ENCODE data around the gene HOXA6. TPM values are rescaled to one million over a fixed set of nuclear protein-coding genes. Genes with fewer than 3 reads are reported as not detected.
A peak's percentile ranks its signal among the peaks of the same experiment; 100 is the strongest.

The HOXA6 gene
- total and polyA plus RNA-seq, 2 experiments from 2014 or later = not detected

DNA sequence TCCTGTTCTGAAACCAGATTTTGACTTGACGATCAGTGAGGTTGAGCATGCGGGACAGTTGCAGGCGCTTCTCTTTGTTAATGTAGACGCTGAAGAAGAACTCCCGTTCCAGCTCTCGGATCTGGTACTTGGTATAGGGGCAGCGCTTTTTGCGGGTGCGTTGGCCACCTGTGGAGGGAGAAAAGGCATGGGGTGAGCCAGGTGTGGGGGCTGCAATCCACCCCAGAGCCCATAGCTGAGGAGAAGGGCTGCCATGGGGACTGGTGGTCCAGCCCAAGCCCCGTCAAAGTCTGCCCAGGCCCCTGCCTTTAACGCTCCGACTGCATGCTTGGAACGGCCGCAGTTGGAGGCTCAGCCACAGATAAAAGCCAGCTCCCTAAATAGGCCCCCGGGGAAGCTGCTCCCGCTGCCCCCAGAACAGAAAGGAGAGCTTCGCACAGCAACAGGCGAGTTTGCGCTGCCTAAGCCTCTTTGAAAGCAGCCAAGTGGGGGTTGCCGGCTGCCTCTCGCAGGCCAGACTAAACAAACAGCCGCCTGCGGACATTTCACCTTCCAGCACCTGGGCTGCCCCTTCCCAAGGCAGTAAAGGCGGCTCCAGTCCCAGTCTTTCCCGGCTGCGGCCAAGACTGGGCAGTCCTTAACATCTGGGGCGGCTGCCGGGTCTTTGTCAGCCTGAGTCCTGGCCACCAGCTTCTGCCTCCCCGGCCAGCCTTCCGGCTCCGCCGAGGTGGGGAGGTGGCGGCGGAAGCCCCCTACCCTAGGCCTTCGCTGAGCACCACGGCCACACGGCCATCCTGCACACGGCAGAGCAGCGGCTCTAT lies 35.5 kb upstream of the HOXA6 start:
- Mint-ChIP-seq H3K27ac (no peak overlapping the region), H3K9me3 (peaks cover 7% of the 10 kb centered on the region; the same call in 2 of the 3 replicates), H3K4me3 (no peak overlapping the region), H3K4me1 (peaks cover 39% of the 10 kb centered on the region), H3K36me3 (ENCODE audit: low read depth) (no peaks in the 10 kb centered on the region), H3K27me3 (ENCODE audit: insufficient read depth, low read depth, poor library complexity) (peaks cover 100% of the 10 kb centered on the region)
- Histone ChIP-seq H4K20me1 (replicated peaks; ENCODE audit: insufficient read depth) (peaks cover 63% of the 10 kb centered on the region), H3K4me2 (peak overlapping the region; percentile 72), H3K9me2 (ENCODE audit: insufficient read depth) (no peaks in the 10 kb centered on the region), H3K79me2 (replicated peaks; ENCODE audit: insufficient read depth) (no peaks in the 10 kb centered on the region), H3K27ac (ENCODE audit: low read depth) (no peak overlapping the region), H3F3A (replicated peaks; ENCODE audit: low read depth) (peaks cover 54% of the 10 kb centered on the region), H2AFZ (no peak overlapping the region), H3K27me3 (ENCODE audit: insufficient read depth) (peaks cover 100% of the 10 kb centered on the region), H3K4me1 (ENCODE audit: insufficient read depth) (peaks cover 62% of the 10 kb centered on the region), H3K4me3 (peak overlapping the region; percentile 44; the same call in 1 of the 2 replicates), H3K36me3 (ENCODE audit: insufficient read depth) (no peaks in the 10 kb centered on the region)
- ATAC-seq (peak; percentile 49), DNase-seq (ENCODE audit: low spot score) (peak; percentile 75)
- TF ChIP-seq CREB1 (CRISPR knock-in tag; IDR thresholded peaks at IDR 0.05; ENCODE audit: low read depth) (no peak), JUNB (IDR thresholded peaks at IDR 0.05; ENCODE audit: unreplicated experiment) (no peak), EZH2 (IDR thresholded peaks at IDR 0.05; ENCODE audit: low read depth, unreplicated experiment) (peak; percentile 88), ZNF331 (CRISPR knock-in tag; IDR thresholded peaks at IDR 0.05; ENCODE audit: low read depth) (no peak), EZH2phosphoT487 (IDR thresholded peaks at IDR 0.05; ENCODE audit: unreplicated experiment) (peak; percentile 76), ZNF114 (CRISPR knock-in tag; IDR thresholded peaks at IDR 0.05) (no peak)
- TF ChIP-seq, protein P1, sequence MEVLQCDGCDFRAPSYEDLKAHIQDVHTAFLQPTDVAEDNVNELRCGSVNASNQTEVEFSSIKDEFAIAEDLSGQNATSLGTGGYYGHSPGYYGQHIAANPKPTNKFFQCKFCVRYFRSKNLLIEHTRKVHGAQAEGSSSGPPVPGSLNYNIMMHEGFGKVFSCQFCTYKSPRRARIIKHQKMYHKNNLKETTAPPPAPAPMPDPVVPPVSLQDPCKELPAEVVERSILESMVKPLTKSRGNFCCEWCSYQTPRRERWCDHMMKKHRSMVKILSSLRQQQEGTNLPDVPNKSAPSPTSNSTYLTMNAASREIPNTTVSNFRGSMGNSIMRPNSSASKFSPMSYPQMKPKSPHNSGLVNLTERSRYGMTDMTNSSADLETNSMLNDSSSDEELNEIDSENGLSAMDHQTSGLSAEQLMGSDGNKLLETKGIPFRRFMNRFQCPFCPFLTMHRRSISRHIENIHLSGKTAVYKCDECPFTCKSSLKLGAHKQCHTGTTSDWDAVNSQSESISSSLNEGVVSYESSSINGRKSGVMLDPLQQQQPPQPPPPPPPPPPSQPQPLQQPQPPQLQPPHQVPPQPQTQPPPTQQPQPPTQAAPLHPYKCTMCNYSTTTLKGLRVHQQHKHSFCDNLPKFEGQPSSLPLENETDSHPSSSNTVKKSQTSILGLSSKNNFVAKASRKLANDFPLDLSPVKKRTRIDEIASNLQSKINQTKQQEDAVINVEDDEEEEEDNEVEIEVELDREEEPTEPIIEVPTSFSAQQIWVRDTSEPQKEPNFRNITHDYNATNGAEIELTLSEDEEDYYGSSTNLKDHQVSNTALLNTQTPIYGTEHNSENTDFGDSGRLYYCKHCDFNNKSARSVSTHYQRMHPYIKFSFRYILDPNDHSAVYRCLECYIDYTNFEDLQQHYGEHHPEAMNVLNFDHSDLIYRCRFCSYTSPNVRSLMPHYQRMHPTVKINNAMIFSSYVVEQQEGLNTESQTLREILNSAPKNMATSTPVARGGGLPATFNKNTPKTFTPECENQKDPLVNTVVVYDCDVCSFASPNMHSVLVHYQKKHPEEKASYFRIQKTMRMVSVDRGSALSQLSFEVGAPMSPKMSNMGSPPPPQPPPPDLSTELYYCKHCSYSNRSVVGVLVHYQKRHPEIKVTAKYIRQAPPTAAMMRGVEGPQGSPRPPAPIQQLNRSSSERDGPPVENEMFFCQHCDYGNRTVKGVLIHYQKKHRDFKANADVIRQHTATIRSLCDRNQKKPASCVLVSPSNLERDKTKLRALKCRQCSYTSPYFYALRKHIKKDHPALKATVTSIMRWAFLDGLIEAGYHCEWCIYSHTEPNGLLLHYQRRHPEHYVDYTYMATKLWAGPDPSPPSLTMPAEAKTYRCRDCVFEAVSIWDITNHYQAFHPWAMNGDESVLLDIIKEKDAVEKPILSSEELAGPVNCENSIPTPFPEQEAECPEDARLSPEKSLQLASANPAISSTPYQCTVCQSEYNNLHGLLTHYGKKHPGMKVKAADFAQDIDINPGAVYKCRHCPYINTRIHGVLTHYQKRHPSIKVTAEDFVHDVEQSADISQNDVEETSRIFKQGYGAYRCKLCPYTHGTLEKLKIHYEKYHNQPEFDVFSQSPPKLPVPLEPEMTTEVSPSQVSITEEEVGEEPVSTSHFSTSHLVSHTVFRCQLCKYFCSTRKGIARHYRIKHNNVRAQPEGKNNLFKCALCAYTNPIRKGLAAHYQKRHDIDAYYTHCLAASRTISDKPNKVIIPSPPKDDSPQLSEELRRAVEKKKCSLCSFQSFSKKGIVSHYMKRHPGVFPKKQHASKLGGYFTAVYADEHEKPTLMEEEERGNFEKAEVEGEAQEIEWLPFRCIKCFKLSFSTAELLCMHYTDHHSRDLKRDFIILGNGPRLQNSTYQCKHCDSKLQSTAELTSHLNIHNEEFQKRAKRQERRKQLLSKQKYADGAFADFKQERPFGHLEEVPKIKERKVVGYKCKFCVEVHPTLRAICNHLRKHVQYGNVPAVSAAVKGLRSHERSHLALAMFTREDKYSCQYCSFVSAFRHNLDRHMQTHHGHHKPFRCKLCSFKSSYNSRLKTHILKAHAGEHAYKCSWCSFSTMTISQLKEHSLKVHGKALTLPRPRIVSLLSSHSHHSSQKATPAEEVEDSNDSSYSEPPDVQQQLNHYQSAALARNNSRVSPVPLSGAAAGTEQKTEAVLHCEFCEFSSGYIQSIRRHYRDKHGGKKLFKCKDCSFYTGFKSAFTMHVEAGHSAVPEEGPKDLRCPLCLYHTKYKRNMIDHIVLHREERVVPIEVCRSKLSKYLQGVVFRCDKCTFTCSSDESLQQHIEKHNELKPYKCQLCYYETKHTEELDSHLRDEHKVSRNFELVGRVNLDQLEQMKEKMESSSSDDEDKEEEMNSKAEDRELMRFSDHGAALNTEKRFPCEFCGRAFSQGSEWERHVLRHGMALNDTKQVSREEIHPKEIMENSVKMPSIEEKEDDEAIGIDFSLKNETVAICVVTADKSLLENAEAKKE (CRISPR knock-in tag; IDR thresholded peaks at IDR 0.05) = no peak

Measured in GM23338 (cell line).